ENCODE data around the gene HDAC4.

Gene HDAC4

GRCh38 chr2:239104800-239105199, 296.0 kb downstream of the HDAC4 start:
- TF ChIP-seq USF1 (IDR thresholded peaks at IDR 0.05) (no peak), YY1 (IDR thresholded peaks at IDR 0.05; ENCODE audit: low read depth) (no peak), EGR1 (IDR thresholded peaks at IDR 0.05) (no peak), CREB1 (IDR thresholded peaks at IDR 0.05; ENCODE audit: low read depth) (no peak), FOXM1 (IDR thresholded peaks at IDR 0.05; ENCODE audit: borderline replicate concordance, low read depth) (no peak), RAD21 (IDR thresholded peaks at IDR 0.05; ENCODE audit: low read depth) (no peak), MAX (IDR thresholded peaks at IDR 0.05) (no peak), EP300 (IDR thresholded peaks at IDR 0.05; ENCODE audit: borderline replicate concordance) (no peak), CEBPB (IDR thresholded peaks at IDR 0.05) (no peak), TCF12 (IDR thresholded peaks at IDR 0.05; ENCODE audit: low read depth) (no peak), TEAD4 (IDR thresholded peaks at IDR 0.05) (no peak), TAF1 (IDR thresholded peaks at IDR 0.05; ENCODE audit: low read depth) (no peak), ZBTB7A (IDR thresholded peaks at IDR 0.05; ENCODE audit: low read depth) (no peak), NFIC (IDR thresholded peaks at IDR 0.05) (no peak), REST (IDR thresholded peaks at IDR 0.05; ENCODE audit: low read depth) (no peak)

GRCh38 chr2:239103125-239104098, 297.4 kb downstream of the HDAC4 start:
- no peak for TF ChIP-seq TEAD4 (IDR thresholded peaks at IDR 0.05)
- TF ChIP-seq CEBPB (IDR thresholded peaks at IDR 0.05): no peak
- TF ChIP-seq FOXM1 (IDR thresholded peaks at IDR 0.05; ENCODE audit: borderline replicate concordance, low read depth): no peak
- no peak for TF ChIP-seq EP300 (IDR thresholded peaks at IDR 0.05; ENCODE audit: borderline replicate concordance)
- no peak for TF ChIP-seq TCF12 (IDR thresholded peaks at IDR 0.05; ENCODE audit: low read depth)
- TF ChIP-seq REST (IDR thresholded peaks at IDR 0.05; ENCODE audit: low read depth): no peak

GRCh38 chr2:239102266-239102665, 298.6 kb downstream of the HDAC4 start:
- TF ChIP-seq ZBTB7A (IDR thresholded peaks at IDR 0.05; ENCODE audit: low read depth) (no peak), YY1 (IDR thresholded peaks at IDR 0.05; ENCODE audit: low read depth) (no peak), CEBPB (IDR thresholded peaks at IDR 0.05) (no peak), EP300 (IDR thresholded peaks at IDR 0.05; ENCODE audit: borderline replicate concordance) (no peak), NFIC (IDR thresholded peaks at IDR 0.05) (no peak), MAX (IDR thresholded peaks at IDR 0.05) (no peak), TCF12 (IDR thresholded peaks at IDR 0.05; ENCODE audit: low read depth) (no peak), REST (IDR thresholded peaks at IDR 0.05; ENCODE audit: low read depth) (no peak), TAF1 (IDR thresholded peaks at IDR 0.05; ENCODE audit: low read depth) (no peak), RAD21 (IDR thresholded peaks at IDR 0.05; ENCODE audit: low read depth) (no peak), CREB1 (IDR thresholded peaks at IDR 0.05; ENCODE audit: low read depth) (no peak), TEAD4 (IDR thresholded peaks at IDR 0.05) (no peak), FOXM1 (IDR thresholded peaks at IDR 0.05; ENCODE audit: borderline replicate concordance, low read depth) (no peak)

GRCh38 chr2:239101807-239102206, 299.0 kb downstream of the HDAC4 start:
- TF ChIP-seq RAD21 (IDR thresholded peaks at IDR 0.05; ENCODE audit: low read depth) (no peak), TEAD4 (IDR thresholded peaks at IDR 0.05) (no peak), REST (IDR thresholded peaks at IDR 0.05; ENCODE audit: low read depth) (no peak), USF1 (IDR thresholded peaks at IDR 0.05) (no peak), EGR1 (IDR thresholded peaks at IDR 0.05) (no peak), FOXM1 (IDR thresholded peaks at IDR 0.05; ENCODE audit: borderline replicate concordance, low read depth) (no peak), TAF1 (IDR thresholded peaks at IDR 0.05; ENCODE audit: low read depth) (no peak), MAX (IDR thresholded peaks at IDR 0.05) (no peak), ZBTB7A (IDR thresholded peaks at IDR 0.05; ENCODE audit: low read depth) (no peak), YY1 (IDR thresholded peaks at IDR 0.05; ENCODE audit: low read depth) (no peak), EP300 (IDR thresholded peaks at IDR 0.05; ENCODE audit: borderline replicate concordance) (no peak), CREB1 (IDR thresholded peaks at IDR 0.05; ENCODE audit: low read depth) (no peak), CEBPB (IDR thresholded peaks at IDR 0.05) (no peak), TCF12 (IDR thresholded peaks at IDR 0.05; ENCODE audit: low read depth) (no peak), NFIC (IDR thresholded peaks at IDR 0.05) (no peak)

All from Ishikawa (cell line).